Neural progenitor cell (in vitro differentiated cells): ENCODE measurements around the gene CELF4. TPM values are rescaled to one million over a fixed set of nuclear protein-coding genes. Genes with fewer than 3 reads are reported as not detected.

ENCODE experiments used
- DNase-seq: peaks from one replicate; pipeline ENCODE4 v3.0.0-alpha.2; 2016; ENCODE audit warnings: low spot score
- H2AFZ ChIP-seq: fragments of 200-600 bp; sonication (generic); replicated peaks from 2 replicates; pipeline ENCODE4 v1.6.1; 2016; ENCODE audit warnings: antibody characterized with exemption
- H3F3A ChIP-seq: fragments of 200-600 bp; sonication (generic); 2 replicates; pipeline ENCODE4 v1.6.1; 2016; ENCODE audit warnings: antibody characterized with exemption, low read depth
- H3K27ac ChIP-seq: fragments of 200-600 bp; sonication (generic); 2 replicates; pipeline ENCODE4 v1.5.1; 2016; ENCODE audit warnings: mild to moderate bottlenecking
- H3K27me3 ChIP-seq: fragments of 200-600 bp; sonication (generic); 2 replicates; pipeline ENCODE4 v1.6.1; 2016; ENCODE audit warnings: mild to moderate bottlenecking, moderate library complexity
- H3K36me3 ChIP-seq: fragments of 200-600 bp; sonication (generic); 2 replicates; pipeline ENCODE4 v1.5.1; 2016
- H3K4me1 ChIP-seq: fragments of 200-600 bp; sonication (generic); 2 replicates; pipeline ENCODE4 v1.6.1; 2016; ENCODE audit warnings: mixed run types
- H3K4me2 ChIP-seq: fragments of 200-600 bp; sonication (generic); 2 replicates; pipeline ENCODE4 v1.6.1; 2016
- H3K4me3 ChIP-seq: fragments of 200-600 bp; sonication (generic); 2 replicates; pipeline ENCODE4 v1.5.1; 2016
- H3K79me2 ChIP-seq: fragments of 200-600 bp; sonication (generic); 2 replicates; pipeline ENCODE4 v1.6.1; 2016; ENCODE audit warnings: low read depth
- H3K9ac ChIP-seq: fragments of 200-600 bp; sonication (generic); 2 replicates; pipeline ENCODE4 v1.6.1; 2016
- H3K9me3 ChIP-seq: fragments of 200-600 bp; sonication (generic); 2 replicates; pipeline ENCODE4 v1.5.1; 2016; ENCODE audit warnings: low read depth
- H4K20me1 ChIP-seq: fragments of 200-600 bp; sonication (generic); 2 replicates; pipeline ENCODE4 v1.6.1; 2016; ENCODE audit warnings: low read depth
- H3K27ac Mint-ChIP-seq: 3 replicates; pipeline ENCODE4 v1.8.0; 2021; ENCODE audit warnings: mixed read lengths
- H3K27me3 Mint-ChIP-seq: 2 replicates; pipeline ENCODE4 v1.8.0; 2022; ENCODE audit warnings: low read depth, mild to moderate bottlenecking, inconsistent platforms, moderate library complexity, mixed read lengths; ENCODE audit not compliant: insufficient read depth
- H3K36me3 Mint-ChIP-seq: 3 replicates; pipeline ENCODE4 v1.8.0; 2021; ENCODE audit warnings: mixed read lengths
- H3K4me1 Mint-ChIP-seq: 3 replicates; pipeline ENCODE4 v1.8.0; 2021; ENCODE audit warnings: mixed read lengths
- H3K4me3 Mint-ChIP-seq: 3 replicates; pipeline ENCODE4 v1.8.0; 2021; ENCODE audit warnings: mild to moderate bottlenecking, moderate library complexity, mixed read lengths
- H3K9me3 Mint-ChIP-seq: 3 replicates; pipeline ENCODE4 v1.8.0; 2020; ENCODE audit warnings: mixed read lengths
- EZH2 ChIP-seq: fragments of 200-600 bp; sonication (generic); IDR thresholded peaks from 2 replicates; pipeline ENCODE4 v1.6.1; 2017; ENCODE audit warnings: antibody characterized with exemption, mild to moderate bottlenecking, moderate library complexity
- EZH2phosphoT487 ChIP-seq: fragments of 200-600 bp; sonication (generic); IDR thresholded peaks from 2 replicates; pipeline ENCODE4 v1.6.1; 2017; ENCODE audit warnings: antibody characterized with exemption
- total RNA-seq: library from RNA; depleted of rRNA; stranded (reverse); fragments of >200 nt; gene quantifications from 2 replicates; pipeline ENCODE4 v1.2.3, GENCODE V29; 2015; ENCODE audit warnings: low replicate concordance
- TF ChIP-seq, protein P1 (sequence below): fragments of 200-600 bp; sonication (generic); IDR thresholded peaks from 2 replicates; pipeline ENCODE4 v1.5.1; 2017; ENCODE audit warnings: antibody characterized with exemption, mild to moderate bottlenecking

Gene CELF4
- total RNA-seq, 1 donor from 2014 or later, result 1.8 TPM

- H3K9ac ChIP-seq, result no peak overlapping the region
- Mint-ChIP-seq H3K27ac (peak overlapping the region; percentile 69), H3K9me3 (no peaks in the 10 kb centered on the region), H3K36me3 (no peaks in the 10 kb centered on the region), H3K4me1 (peaks cover 3% of the 10 kb centered on the region), H3K27me3 (peaks cover 19% of the 10 kb centered on the region), H3K4me3 (peak overlapping the region; percentile 39)
- H3K79me2 ChIP-seq, result no peaks in the 10 kb centered on the region
- H2AFZ ChIP-seq, result no peak overlapping the region
- H3K9me3 ChIP-seq, result no peaks in the 10 kb centered on the region
- H3K4me3 ChIP-seq, result no peak overlapping the region
- H4K20me1 ChIP-seq, result peaks cover 11% of the 10 kb centered on the region
- no peak overlapping the region for H3K27ac ChIP-seq
- peaks cover 21% of the 10 kb centered on the region for H3K27me3 ChIP-seq
- DNase-seq, result no peak
- H3K4me1 ChIP-seq, result no peaks in the 10 kb centered on the region
- H3F3A ChIP-seq, result no peaks in the 10 kb centered on the region
- TF ChIP-seq EZH2 (no peak), EZH2phosphoT487 (no peak)
- TF ChIP-seq, protein P1, sequence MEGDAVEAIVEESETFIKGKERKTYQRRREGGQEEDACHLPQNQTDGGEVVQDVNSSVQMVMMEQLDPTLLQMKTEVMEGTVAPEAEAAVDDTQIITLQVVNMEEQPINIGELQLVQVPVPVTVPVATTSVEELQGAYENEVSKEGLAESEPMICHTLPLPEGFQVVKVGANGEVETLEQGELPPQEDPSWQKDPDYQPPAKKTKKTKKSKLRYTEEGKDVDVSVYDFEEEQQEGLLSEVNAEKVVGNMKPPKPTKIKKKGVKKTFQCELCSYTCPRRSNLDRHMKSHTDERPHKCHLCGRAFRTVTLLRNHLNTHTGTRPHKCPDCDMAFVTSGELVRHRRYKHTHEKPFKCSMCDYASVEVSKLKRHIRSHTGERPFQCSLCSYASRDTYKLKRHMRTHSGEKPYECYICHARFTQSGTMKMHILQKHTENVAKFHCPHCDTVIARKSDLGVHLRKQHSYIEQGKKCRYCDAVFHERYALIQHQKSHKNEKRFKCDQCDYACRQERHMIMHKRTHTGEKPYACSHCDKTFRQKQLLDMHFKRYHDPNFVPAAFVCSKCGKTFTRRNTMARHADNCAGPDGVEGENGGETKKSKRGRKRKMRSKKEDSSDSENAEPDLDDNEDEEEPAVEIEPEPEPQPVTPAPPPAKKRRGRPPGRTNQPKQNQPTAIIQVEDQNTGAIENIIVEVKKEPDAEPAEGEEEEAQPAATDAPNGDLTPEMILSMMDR, result no peak
- H3K36me3 ChIP-seq, result no peaks in the 10 kb centered on the region
- no peak overlapping the region for H3K4me2 ChIP-seq
These were observed 300.6 kb downstream of the CELF4 start for GRCh38 chr18:37264956-37265355.

- Mint-ChIP-seq H3K27ac (no peak overlapping the region), H3K4me1 (peaks cover 5% of the 10 kb centered on the region), H3K4me3 (no peak overlapping the region), H3K27me3 (peaks cover 17% of the 10 kb centered on the region), H3K9me3 (no peaks in the 10 kb centered on the region), H3K36me3 (no peaks in the 10 kb centered on the region)
- no peak for TF ChIP-seq EZH2
- no peak for TF ChIP-seq EZH2phosphoT487
- TF ChIP-seq, protein P1, result no peak
- H3K9ac ChIP-seq, result no peak overlapping the region
- no peaks in the 10 kb centered on the region for H3K79me2 ChIP-seq
- no peak for DNase-seq
- H3K27me3 ChIP-seq, result peaks cover 9% of the 10 kb centered on the region
- H3F3A ChIP-seq, result no peaks in the 10 kb centered on the region
- H3K36me3 ChIP-seq, result no peaks in the 10 kb centered on the region
- H3K4me1 ChIP-seq, result no peaks in the 10 kb centered on the region
- H3K27ac ChIP-seq, result no peak overlapping the region
- H4K20me1 ChIP-seq, result peaks cover 4% of the 10 kb centered on the region
- H3K4me3 ChIP-seq, result no peak overlapping the region
- H2AFZ ChIP-seq, result no peak overlapping the region
- H3K4me2 ChIP-seq, result no peak overlapping the region
- no peaks in the 10 kb centered on the region for H3K9me3 ChIP-seq
These were observed 303.6 kb downstream of the CELF4 start for GRCh38 chr18:37261988-37262387.

DNA sequence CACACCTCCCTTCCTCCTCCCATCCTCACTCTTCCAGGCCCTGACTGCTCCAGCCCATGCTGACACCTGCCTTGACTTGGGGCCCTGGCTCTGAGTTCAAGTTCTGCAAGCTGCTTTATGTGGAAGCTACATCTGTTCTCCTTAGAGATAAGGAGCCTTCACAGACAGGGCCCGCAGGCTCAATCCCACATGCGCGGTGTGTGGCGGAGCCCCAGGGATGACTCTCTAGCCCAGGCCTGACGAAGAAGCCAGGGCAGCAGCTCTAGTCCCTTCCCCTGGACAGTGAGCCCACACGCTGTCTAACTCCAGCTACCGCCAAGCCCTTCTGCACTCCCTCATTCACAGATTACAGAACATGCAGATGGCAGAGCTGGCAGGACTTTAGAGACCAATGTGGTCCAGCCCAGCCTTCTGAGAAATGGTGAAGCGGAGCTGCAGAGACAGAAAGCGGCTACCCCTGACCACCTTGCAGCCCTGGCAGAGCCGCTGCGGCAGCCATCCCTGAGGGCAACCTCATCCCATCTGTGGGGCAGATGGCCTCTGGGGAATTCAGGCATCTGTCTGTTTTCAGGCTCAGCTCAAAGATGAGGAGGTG lies 304.3 kb downstream of the CELF4 start:
- no peaks in the 10 kb centered on the region for H3K36me3 ChIP-seq
- H3K9ac ChIP-seq, result no peak overlapping the region
- Mint-ChIP-seq H3K27ac (no peak overlapping the region), H3K36me3 (no peaks in the 10 kb centered on the region), H3K4me3 (no peak overlapping the region), H3K4me1 (peaks cover 5% of the 10 kb centered on the region), H3K9me3 (no peaks in the 10 kb centered on the region), H3K27me3 (peaks cover 17% of the 10 kb centered on the region)
- H2AFZ ChIP-seq, result no peak overlapping the region
- H3K27me3 ChIP-seq, result peaks cover 14% of the 10 kb centered on the region
- TF ChIP-seq, protein P1, result no peak
- no peak for TF ChIP-seq EZH2phosphoT487
- no peak for TF ChIP-seq EZH2
- H3K4me2 ChIP-seq, result no peak overlapping the region
- no peak for DNase-seq
- H3K4me3 ChIP-seq, result no peak overlapping the region
- no peaks in the 10 kb centered on the region for H3K9me3 ChIP-seq
- H3F3A ChIP-seq, result no peaks in the 10 kb centered on the region
- H3K4me1 ChIP-seq, result no peaks in the 10 kb centered on the region
- no peaks in the 10 kb centered on the region for H3K79me2 ChIP-seq
- peaks cover 2% of the 10 kb centered on the region for H4K20me1 ChIP-seq
- H3K27ac ChIP-seq, result no peak overlapping the region
